GM18951 (cell line): ENCODE results near the gene TEX36.
"Not testable (repeated sequence)": the region's sequence is repeated elsewhere in the genome, so short reads cannot be mapped to it uniquely, and the experiment has no call there.

Source experiments
- POLR2A ChIP-seq: IDR thresholded peaks from 4 replicates; pipeline ENCODE4 v1.6.1; 2011; ENCODE audit warnings: mild to moderate bottlenecking; ENCODE audit not compliant: insufficient read length, insufficient read depth; ENCODE audit errors: extremely low read depth
- in situ Hi-C: fragments of 300-500 bp; cut with MboI; formaldehyde crosslinking; loops from one replicate; pipeline ENCODE4 v1.12.0; 2022; ENCODE audit warnings: low sequenced_read_pairs, mixed read lengths, inconsistent platforms; ENCODE audit not compliant: unreplicated experiment

TEX36 gene

GRCh38 chr10:125679436-125679835 lies 3.5 kb downstream of the TEX36 start:
- TF ChIP-seq POLR2A, result no peak
- in situ Hi-C loops, result loop anchor here (25.0 kb wide), 1 partner anchor 617 kb away; no protein-coding TSS in a partner anchor

GRCh38 chr10:125672884-125673283 lies 10.1 kb downstream of the TEX36 start:
- TF ChIP-seq POLR2A, result no peak
- in situ Hi-C loops, result no loop called here

GRCh38 chr10:125662584-125662983 lies 20.4 kb downstream of the TEX36 start:
- in situ Hi-C loops, result no loop called here
- TF ChIP-seq POLR2A, result no peak

GRCh38 chr10:125661941-125662515 lies 20.9 kb downstream of the TEX36 start:
- no peak for TF ChIP-seq POLR2A
- in situ Hi-C loops, result no loop called here

GRCh38 chr10:125661431-125661940 lies 21.5 kb downstream of the TEX36 start:
- no peak for TF ChIP-seq POLR2A
- in situ Hi-C loops, result no loop called here

GRCh38 chr10:125659071-125659470 lies 23.9 kb downstream of the TEX36 start:
- TF ChIP-seq POLR2A, result no peak
- in situ Hi-C loops, result no loop called here

- TF ChIP-seq POLR2A, result no peak
- in situ Hi-C loops, result no loop called here
Observed at GRCh38 chr10:125656523-125656922, 26.4 kb downstream of the TEX36 start.

DNA sequence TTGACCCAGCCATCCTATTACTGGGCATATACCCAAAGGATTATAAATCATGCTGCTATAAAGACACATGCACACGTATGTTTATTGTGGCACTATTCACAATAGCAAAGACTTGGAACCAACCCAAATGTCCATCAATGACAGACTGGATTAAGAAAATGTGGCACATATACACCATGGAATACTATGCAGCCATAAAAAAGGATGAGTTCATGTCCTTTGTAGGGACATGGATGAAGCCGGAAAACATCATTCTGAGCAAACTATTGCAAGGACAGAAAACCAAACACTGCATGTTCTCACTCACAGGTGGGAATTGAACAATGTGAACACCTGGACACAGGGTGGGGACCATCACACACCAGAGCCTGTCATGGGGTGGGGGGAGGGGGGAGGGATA lies 29.9 kb downstream of the TEX36 start:
- in situ Hi-C loops, result not testable (repeated sequence)

- in situ Hi-C loops, result no loop called here
- no peak for TF ChIP-seq POLR2A
Observed at GRCh38 chr10:125646311-125646710, 36.7 kb downstream of the TEX36 start.

DNA sequence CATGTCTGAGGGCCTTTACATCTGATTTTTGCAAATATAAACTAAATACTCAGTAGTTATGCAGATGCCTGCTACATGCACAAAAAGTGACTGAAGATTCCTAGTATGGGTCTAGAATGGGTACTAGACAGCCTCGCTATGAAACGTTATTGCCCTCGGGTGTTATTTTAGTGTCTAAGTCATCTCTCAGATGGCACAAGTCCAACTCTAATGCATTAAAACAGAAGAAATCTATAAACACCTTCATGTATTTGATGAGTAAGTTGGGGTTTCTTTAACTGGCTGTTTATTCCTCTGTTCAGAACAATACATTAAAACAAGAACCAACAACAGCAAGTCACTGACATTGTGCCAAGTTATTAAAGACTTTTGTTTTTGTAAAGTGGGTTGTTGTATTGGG lies 41.6 kb downstream of the TEX36 start:
- TF ChIP-seq POLR2A, result no peak
- in situ Hi-C loops, result no loop called here

GRCh38 chr10:125640653-125641052 lies 42.3 kb downstream of the TEX36 start:
- in situ Hi-C loops, result no loop called here
- no peak for TF ChIP-seq POLR2A

DNA sequence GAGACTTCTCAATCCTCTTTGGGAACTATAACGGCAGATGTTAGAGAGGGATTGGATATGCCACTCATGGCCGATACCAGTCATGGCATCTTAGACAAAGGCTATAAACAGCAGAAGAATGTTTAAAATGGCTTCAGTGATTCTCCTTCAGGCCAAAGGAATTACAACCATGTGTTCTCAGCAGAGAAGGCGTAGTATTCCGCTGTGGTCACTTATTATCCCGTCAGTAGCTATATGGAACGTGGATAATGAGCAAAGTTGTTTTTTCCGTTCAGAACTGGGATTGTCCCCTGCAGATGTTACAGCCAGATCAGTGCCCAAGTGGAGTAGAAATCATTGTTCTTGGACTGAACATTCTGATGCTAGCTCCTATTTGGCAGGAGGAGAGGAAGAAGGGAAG lies 43.1 kb downstream of the TEX36 start:
- in situ Hi-C loops, result no loop called here
- TF ChIP-seq POLR2A, result no peak

GRCh38 chr10:125638555-125638954 lies 44.4 kb downstream of the TEX36 start:
- no peak for TF ChIP-seq POLR2A
- in situ Hi-C loops, result no loop called here

DNA sequence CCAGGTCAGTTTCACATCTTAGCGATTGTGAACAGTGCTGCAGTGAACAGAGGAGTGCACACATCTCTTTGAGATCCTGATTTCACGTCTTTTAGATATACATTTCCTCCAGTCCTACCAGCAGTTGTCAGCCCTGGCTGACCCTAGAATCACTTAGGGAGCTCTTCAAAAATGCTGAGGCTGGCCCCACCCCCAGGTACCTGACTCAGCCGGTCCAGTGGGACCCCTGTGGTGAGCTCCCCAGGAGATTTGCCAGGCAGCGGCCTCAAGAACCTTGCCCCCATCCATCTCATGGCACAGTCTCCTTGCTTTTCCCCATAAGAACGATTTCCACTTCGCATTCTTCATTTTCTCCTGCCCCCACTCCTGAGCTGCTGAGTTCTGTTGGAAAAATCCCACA lies 45.5 kb downstream of the TEX36 start:
- in situ Hi-C loops, result no loop called here
- no peak for TF ChIP-seq POLR2A

DNA sequence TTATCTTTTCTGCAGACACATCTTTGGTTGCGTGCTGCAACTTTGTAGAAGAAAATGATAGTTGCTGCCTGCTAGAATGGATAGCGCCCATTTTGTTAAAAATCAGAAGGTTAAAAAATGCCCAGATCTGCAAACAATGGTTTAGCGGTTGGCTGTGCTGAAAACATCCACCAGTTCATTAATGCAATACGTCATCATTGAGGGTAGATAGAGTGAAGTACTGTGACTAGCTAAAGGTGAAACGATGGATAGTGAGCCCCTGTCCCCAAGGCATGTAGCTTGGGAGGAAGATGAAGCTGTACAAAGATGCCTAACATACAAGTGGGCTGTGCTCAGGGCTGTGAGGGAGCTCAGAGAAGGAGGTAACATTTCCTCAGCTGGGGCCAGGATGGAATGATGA lies 48.4 kb downstream of the TEX36 start:
- in situ Hi-C loops, result no loop called here
- TF ChIP-seq POLR2A, result no peak

GRCh38 chr10:125633517-125633999 lies 49.4 kb downstream of the TEX36 start:
- no peak for TF ChIP-seq POLR2A
- in situ Hi-C loops, result no loop called here
